HG03060 (cell line): ENCODE data around the gene TWIST1.

ENCODE experiments used
- ATAC-seq: cut with Tn5 transposase; IDR thresholded peaks from one replicate; pipeline ENCODE4 v1.9.1; 2021; ENCODE audit warnings: low read depth, moderate number of reproducible peaks; ENCODE audit not compliant: unreplicated experiment

Gene TWIST1

DNA sequence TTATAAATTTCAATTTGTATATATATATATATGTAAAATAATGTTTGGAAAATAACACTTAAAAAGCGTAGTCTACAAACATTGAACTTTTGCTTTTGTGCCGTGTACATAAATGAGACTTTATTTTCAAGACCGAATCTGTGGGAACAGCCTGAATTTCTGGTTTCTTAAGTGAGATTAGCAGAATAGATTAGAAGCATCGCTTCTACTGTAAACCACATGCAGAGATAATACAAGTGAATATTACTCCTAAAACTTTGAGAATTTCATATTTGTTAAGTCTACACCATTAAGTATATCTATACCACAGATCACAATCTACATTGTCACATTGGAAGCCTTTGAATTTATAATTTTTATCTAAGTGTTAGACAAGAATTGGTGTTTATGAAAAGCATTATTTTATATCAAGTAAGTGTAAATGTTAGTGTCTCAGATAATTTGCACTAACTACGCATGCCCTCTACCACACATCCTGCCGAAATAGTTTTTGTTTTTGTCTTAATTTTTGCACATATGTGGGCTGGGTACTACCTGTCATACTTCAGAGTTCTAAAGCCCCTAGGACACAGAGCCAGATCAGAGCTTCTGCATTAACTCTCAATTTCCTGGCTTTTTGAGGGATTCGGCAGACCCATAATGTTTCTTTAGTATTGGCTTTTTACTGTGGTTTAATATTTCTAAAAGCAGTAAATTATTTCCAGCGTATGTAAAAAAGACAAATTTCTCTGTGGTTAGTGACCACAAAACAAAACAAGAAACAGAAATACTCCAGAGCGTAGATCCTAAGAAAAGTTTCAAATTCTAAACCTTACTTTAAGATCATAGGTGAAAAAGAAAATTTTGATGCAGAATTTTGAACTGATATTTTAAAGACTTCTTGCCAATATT is 20.0 kb downstream of the TWIST1 start:
- no peak for ATAC-seq

DNA sequence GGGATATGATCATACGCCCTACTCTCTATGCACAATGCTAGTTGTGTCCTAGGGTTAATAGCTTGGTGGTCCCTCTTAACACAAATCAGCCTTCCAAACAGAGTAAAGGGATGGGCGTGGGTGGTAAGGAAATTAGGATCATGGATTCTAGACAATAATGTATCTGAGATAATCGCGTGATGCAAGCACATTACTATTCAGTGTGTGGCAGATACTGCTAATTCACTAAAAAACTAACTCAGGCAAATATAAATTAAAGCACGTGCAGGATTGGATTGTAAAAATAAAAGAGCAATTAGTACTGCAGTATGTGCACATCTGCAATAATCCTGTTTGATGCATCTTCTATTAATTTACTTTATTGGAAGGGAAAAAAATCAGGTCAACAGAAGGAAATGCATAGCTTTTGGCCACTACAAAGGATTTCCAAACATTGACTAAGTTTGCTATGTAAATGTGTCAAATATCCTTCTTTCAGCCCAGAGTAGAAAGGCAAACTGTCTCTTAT is 22.0 kb downstream of the TWIST1 start:
- ATAC-seq = no peak

DNA sequence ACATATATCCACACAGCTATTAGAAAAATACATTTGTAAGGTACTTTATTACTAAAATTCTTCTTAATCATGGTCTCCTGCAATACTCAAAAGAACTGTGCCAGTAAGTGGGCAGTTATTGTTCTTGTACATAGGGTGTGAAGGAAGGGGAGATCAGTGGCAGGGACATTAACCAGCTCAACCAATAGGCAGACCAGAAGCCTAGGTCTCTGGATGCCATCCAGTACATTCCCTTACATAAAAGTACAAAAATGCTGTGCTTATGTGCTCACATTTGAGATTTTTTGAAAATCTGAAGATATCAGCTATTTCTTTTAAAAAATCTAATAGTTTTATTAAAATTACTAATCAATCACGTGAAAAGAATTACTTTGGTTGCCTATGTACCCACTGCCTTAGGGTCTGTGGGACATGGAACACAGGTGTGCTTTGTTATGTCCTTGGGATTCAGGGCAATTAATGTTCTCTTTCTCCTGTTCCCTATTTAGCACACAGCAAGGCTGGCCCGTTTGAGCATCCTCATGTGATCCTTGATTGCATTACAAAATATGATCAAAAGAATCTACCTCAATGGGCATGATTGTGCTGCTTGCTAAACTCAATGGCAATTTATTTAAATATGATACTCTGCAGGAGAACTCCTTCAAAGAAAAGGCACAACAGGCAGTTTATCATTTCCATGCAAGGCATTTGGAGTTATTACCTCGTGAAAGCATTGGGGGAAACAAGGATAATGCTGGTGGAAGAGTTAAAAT is 22.7 kb downstream of the TWIST1 start:
- no peak for ATAC-seq

DNA sequence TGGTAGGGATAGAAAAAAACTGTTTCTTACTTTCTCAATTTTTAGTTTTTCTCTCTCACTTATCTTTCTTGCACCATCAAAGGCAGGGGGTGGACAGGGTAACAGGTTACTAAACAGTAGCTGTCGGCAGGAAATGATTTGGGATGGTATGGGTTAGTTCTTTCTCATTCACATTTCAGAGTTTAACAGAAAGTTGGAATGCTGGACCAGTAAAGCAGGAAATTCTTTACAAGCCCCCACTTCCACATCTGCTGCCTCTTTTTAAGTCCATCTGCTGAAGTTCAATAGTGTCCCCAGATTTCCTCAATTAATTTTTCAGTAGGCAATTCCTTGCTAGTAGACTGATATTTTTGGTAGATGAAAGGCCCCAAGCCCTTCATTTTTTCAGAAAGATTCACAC is 23.3 kb downstream of the TWIST1 start:
- ATAC-seq = no peak

DNA sequence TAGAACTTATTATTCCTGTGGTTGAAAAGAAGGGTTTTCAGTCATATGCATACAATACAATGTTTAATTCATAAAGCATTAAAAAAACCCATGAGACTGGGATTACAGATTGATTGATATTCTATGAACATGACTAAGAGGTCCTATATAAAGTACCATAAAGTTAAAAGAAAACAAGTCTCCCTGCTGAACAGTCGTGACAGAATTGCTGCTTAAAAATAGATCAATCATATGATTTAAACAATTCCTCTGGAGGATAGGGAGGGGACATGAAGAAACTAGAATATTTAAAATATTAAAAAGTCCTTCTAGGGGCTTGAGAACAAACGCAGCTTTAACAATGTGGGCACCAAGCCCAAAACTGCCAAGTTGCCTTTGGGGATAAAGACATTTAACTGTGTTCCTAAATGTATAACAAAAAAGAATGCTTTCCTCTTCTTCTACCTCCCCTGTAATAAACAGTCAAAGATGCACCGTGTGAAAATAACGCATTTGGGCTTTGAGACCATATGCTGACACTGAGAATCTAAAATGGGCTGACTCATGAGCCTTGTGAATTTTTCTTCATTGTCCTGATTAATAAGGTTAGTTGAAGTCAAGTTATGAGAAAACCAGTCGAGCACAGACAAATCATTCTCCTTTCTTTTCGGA is 25.8 kb downstream of the TWIST1 start:
- ATAC-seq = no peak

DNA sequence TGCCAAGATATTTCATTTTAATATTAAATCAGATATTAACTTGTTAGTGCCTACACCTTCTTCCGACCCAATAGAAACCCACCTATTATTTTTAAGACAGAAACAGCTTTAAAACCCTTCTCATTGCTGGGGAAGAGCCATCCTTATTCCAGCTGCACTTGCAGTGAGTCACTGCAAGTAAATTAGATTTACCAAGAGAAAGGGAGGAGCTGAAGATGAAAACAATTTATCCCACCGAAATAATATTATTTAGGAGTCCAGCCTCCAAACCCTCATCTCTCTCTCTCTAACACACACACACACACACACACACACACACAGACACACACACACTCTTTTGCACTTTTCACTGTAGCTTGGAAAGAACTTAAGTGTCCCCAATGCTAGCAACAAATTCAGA is 26.9 kb downstream of the TWIST1 start:
- ATAC-seq = no peak

DNA sequence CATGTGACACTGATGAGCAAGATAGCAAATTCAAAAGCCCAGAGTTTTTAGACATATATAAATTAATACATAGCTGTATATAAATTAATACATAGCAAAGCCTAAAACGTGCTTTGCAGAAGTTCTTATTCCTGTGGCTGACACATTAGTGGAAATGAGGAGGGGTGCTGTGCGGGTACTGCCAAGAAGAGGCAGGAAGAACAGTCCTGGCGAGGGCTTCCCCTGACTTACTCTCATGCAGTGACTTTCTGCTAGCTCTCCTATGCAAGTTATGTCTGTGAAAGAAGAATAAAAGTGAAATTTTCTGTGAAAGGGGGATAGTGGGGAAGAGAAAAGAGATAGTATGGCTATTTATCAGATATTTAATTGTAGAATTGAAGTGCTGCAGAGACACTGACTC is 27.6 kb downstream of the TWIST1 start:
- no peak for ATAC-seq

DNA sequence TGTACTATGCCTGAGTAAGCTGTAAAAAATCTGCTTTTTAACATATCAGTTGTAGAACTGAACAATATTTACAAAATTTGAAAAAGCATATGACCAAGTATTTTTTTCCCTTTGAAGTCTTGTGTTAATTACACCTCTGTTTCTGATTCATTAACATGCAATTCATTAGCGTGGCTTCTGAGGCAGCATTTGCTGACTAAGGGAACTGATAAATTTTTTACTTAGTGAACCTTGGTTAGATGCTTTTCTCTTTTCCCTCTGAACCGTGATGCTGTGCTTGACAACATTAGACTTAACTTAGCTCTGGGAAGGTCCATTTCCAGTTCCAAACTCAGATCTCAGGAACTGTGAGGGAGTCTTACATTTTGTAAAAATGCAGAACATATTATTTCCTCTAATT is 28.1 kb downstream of the TWIST1 start:
- ATAC-seq = no peak

DNA sequence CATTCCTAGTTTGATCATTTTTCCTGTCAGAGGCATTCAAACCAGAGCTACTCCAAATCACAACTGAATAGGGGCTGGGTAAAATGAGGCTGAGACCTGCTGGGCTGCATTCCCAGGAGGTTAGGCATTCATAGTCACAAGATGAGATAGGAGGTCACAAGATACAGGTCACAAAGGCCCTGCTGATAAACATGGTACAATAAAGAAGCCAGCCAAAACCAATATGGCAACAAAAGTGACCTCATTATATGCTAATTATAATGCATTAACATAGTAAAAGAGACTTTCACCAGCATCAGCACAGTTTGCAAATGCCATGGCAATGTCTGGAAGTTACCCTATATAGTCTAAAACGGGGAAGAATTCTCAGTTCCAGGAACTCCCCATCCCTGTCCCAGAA is 37.3 kb downstream of the TWIST1 start:
- ATAC-seq = no peak

DNA sequence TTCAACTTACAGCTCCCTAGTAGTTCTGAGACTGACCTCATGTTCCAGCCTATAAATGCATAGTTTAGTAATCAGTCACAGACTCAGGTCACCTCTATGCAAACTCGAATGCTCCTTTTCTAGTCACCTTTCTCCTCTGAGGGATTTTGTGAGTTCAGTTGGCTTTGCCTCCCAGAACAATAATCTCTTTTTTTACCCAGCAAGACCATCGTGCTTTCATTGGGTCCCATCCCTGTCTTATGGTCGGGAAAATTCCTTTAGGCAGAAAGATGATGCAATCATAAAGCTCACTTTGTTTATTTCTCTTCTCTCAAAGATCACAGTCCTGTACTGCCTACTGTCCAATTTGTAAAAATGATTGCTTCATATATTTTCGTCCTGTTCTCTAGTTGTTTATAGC is 38.4 kb downstream of the TWIST1 start:
- ATAC-seq = no peak

DNA sequence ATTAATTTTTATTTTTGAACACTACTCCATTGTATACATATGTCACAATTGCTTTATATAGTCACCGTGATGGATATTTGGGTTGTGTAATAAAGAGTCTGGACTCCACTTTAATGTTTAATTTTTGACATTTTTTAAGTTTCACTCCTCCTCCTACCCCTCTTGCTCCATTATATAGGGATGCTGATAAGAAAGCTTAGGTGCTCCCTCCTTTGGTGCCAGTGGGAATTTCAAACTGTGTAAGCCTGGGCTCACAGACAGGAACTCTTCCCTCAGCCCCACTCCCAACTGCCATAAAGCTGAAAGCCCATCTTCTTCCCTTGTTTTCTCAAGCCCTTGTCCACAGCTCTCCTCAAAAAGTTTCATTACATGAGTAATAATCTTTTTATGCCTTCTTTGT is 47.6 kb downstream of the TWIST1 start:
- no peak for ATAC-seq

DNA sequence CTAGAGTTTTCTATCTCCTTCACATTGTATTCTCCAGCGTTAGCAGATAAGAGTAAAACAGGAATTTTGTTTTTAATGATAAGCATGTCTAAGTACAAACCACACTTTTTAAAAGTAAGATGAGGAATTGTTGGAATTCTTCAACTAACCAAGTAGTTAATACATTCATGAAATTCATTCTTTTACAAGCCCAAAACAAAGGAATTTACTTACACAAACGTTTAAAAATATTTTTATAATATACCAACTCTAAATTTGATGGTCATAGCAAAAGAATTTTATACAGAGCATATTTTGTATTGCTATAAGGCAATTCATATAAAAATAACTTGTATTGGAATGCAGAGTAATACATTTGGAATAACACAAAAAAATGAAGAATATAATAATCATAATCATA is 51.3 kb downstream of the TWIST1 start:
- ATAC-seq = no peak
